HG03469 (cell line): ENCODE measurements around the gene GFRA4.

Experiments
- ATAC-seq: cut with Tn5 transposase; IDR thresholded peaks from one replicate; pipeline ENCODE4 v1.9.1; 2021; ENCODE audit warnings: mild to moderate bottlenecking, moderate library complexity, moderate number of reproducible peaks; ENCODE audit not compliant: unreplicated experiment

GFRA4 gene, protein sequence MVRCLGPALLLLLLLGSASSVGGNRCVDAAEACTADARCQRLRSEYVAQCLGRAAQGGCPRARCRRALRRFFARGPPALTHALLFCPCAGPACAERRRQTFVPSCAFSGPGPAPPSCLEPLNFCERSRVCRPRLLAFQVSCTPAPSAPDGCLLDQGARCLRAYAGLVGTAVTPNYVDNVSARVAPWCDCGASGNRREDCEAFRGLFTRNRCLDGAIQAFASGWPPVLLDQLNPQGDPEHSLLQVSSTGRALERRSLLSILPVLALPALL

GRCh38 chr20:3663031-3663701 is at the start of gene GFRA4:
GFRA4 (minus strand) TSS chr20:3663399; CDS start chr20:3663399, 0 bp downstream.
- no peak for ATAC-seq

DNA sequence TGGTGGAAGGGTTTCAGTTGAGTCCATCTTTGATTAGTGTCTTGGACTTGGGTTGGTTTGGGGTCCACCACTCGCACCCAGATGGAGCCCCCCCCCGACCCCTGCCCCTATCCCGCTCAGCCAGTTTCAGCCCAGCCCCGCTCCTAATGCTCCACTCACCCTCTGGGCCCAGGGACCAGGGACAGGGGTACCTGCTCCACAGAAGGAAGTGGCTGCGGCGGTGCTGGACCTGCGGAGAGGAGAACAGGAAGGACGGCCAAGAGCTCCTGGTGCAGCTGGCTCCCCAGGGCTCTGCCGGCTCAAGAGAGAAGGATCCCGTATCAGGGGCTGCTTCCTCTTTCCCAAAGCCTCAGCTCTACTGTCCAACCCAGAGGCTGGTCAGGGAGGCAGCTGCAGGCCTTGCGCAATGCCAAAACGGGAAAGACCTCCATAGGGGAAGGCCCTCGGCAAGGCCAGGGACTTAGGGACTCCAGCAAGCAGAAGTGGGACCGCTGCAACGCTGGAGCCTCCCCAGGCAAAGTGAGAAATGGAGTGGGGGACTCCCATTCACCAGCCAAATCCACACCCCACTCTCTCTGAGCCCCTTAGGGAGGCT is 49.2 kb upstream of the GFRA4 start, which contains the start of gene SIGLEC1:
SIGLEC1 (minus strand) TSS at position 322 of the 595 bp plus-strand sequence. CDS start 5,472 bp downstream, outside the sequence.
- no peak for ATAC-seq

- ATAC-seq: no peak
Measured at GRCh38 chr20:3711484-3711941, 48.3 kb upstream of the GFRA4 start.

GRCh38 chr20:3710703-3711483 is 47.7 kb upstream of the GFRA4 start:
- ATAC-seq: no peak

GRCh38 chr20:3710011-3710466 is 46.8 kb upstream of the GFRA4 start:
- no peak for ATAC-seq

- no peak for ATAC-seq
Measured at GRCh38 chr20:3707508-3707899, 44.3 kb upstream of the GFRA4 start.

- ATAC-seq: no peak
Measured at GRCh38 chr20:3706774-3707507, 43.7 kb upstream of the GFRA4 start.

DNA sequence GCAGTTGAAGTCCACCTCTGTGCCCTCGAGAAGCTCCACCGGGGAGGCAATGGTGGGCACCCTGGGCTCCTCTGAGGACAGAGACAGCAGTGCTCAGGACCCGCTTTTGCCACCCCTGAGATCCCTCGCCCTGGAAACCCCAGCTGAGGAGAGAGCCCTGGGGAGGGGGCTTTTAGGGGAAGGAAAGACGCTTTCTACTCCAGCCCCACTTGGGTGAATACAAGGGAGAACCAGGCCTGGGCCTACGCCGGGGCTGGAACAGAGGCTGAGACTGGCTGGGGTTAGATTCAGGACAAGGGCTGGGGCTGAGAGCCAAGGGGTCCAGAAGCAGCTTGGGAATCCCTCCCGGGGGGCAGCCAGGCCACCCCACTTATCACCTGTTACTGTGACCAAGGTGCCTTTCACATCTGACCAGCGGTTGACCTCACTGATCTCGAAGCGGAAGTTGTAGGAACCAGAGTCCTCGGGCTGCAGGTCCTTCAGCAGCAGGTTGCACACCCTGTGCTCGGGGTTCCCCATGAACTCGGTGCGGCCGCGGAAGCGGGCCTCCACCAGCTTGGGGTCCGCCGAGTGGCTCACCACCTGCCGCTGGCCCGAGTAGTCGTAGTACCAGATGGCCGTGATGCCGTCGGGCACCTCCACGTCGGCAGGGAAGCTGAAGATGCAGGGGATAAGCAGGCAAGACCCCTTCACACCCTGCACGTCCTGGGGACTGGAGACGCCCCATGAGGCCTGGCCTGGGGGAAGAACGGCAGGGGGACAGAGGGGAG is 43.0 kb upstream of the GFRA4 start:
- ATAC-seq: no peak

- no peak for ATAC-seq
Measured at GRCh38 chr20:3705491-3705969, 42.3 kb upstream of the GFRA4 start.

DNA sequence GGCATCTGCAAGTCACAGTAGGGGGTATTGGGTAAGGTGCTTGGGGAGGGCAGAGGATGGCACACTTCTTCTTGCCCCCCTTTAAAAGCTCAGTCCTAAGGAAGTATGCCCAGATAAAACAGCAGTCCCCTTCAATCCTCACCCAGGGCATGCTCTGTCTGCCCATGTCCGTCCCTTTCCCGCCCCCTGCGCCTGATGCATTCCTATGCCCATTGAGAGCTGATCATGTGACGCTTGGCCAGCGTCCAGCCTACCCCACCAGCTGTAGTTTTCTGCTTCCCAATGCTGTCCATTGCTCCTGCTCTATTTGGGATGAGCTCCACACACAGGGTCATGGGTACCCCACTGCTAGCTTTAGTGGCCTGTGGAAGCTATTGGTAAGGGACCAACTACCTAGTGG is 40.9 kb upstream of the GFRA4 start:
- ATAC-seq: no peak

DNA sequence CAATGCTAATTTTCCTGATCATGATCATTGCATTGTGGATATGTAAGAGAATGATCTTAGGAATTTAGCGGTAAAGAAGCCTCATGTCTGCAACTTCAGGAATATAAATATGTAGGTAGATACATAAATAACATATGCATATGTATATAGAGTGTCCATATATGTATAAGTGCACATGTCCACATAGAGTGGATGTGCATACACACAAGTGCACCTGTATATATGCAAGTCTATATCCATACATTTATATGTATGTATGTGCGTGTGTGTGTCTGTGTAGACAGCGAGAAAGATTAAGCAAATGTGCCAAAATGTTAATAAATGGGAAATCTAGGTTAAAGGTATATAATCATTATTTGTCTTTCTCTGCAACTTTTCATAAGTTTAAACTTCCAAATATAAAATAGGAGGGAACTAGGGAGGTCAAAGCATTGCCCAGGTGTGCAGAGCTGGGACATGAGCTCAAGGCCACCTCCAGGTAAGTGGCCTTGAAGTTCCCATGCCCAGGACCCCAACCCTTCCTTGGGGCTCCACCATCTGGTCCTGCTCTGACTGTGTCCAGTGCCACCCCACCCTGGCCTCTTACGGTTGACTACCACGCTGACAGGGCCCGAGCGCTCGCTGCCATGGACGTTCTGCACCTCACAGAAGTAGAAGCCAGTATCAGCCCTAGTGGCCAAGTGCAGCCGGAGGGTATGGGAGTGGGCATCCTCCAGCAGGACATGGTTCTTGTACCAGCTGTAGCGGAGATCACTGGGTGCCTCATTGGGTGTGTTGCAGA is 39.6 kb upstream of the GFRA4 start:
- ATAC-seq: no peak

- ATAC-seq: no peak
Measured at GRCh38 chr20:3701061-3701998, 38.1 kb upstream of the GFRA4 start.

DNA sequence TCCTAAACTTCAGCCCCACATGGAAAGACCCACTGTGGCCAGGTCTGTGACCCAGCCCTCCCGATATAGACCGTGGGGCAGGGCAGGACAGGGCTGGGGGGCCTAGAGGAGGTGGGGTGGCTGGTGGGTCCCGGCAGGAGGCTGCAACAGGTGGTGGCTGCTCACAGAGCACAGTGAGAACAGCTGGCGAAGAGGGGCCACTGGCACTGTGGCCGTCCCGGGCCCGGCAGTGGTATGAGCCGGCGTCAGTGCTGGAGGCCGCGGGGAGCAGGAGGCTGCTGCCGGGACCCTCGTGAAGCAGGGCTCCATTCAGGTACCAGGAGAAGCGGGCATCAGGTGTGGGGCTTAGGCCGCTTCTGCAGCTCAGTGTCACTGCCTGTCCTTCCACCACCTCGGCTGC is 35.8 kb upstream of the GFRA4 start:
- ATAC-seq: no peak

GRCh38 chr20:3698591-3699001 is 35.4 kb upstream of the GFRA4 start:
- ATAC-seq: no peak

DNA sequence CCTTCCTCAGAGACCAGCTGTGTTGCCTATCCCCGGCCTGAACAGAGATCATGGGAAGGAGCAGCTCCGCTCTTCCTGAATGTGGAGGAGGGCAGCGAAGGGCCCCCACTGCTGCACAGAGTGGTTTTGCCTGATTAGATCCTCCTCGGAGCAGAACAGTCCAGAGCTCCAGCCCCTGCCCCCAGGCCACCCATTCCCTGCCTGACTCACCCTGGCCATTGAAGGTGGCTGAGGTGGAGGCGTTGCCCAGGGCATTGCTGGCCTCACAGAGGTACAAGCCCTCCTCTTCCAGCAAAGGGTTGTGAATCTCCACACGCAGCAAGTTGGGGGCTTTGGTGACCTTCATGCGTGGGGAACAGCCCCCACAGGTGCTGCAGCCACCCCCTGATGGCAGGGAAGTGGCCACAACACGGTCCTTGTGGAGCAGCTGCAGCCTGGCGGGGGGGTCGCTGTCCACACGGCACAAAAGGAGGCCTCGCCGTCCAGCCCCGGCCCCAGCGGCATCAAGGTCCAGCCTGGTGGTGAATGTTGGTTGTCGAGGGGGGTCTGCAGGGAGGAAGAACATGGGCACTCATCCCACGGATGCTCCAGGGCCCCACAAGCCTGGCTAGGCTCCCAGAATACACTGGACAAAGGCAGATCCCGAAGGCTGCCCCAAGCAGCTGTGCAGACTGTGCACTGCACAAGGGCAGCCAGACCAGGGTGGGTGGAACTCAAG is 34.5 kb upstream of the GFRA4 start:
- ATAC-seq: no peak

DNA sequence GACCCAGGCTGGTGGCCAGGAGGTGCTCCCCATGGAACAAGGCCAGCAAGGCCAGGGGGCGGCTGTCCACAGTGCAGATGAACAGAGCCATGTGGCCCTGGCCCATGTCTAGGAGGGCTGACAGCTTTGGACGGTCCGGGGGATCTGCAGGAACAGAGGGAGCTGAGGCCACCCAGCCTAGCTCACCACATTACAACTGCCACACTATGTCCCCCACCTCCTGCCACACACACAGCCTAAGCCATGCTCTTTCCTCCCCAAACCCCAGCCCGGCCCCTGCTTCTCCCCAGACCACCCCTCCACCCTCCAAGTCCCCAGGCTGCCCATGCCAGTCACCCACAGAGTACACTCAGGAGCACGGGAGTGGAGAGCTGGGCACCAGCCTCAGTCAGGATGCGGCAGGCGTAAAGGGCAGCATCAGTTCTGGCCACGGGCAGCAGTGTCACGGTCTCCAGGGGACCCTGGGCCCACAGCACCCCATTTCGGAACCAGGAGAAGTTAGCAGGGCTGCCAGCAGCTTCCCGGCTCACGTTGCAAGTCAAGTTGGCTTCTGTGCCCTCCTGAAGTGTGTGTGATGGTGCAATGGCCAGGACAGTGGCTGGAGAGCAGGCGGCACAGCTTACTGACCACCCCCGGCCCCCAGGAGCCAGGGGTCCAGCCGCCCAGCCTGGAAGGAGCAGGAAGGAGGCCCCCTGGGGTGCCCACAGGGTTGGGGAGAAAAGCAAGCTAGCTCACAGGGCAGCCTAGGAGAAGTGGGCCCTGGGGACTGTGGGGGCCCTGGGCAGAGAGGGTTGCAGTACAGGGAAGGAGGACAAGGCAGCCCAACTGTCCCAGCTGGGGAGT is 33.8 kb upstream of the GFRA4 start:
- no peak for ATAC-seq
